Smooth muscle cell (in vitro differentiated cells): ENCODE results near the gene LMF1. TPM values are rescaled to one million over a fixed set of nuclear protein-coding genes. Genes with fewer than 3 reads are reported as not detected.

Experiments
- DNase-seq: peaks from one replicate; lab custom pipeline; 2025; ENCODE audit not compliant: unreplicated experiment; lab: John Stamatoyannopoulos, UW
- H2AFZ ChIP-seq: fragments of 200-600 bp; sonication (generic); 2 replicates; pipeline ENCODE4 v1.6.0; 2016; ENCODE audit warnings: antibody characterized with exemption, low read depth, mild to moderate bottlenecking
- H3F3A ChIP-seq: fragments of 200-600 bp; sonication (generic); 2 replicates; pipeline ENCODE4 v1.6.0; 2017; ENCODE audit warnings: antibody characterized with exemption, low read depth
- H3K27ac ChIP-seq: fragments of 200-600 bp; sonication (generic); 2 replicates; pipeline ENCODE4 v1.5.1; 2016; ENCODE audit warnings: low read depth, mild to moderate bottlenecking
- H3K27me3 ChIP-seq: fragments of 200-600 bp; sonication (generic); 2 replicates; pipeline ENCODE4 v1.6.1; 2016; ENCODE audit warnings: low read depth, mild to moderate bottlenecking
- H3K36me3 ChIP-seq: fragments of 200-600 bp; sonication (generic); 2 replicates; pipeline ENCODE4 v1.5.1; 2016; ENCODE audit warnings: low read depth
- H3K4me1 ChIP-seq: fragments of 200-600 bp; sonication (generic); 2 replicates; pipeline ENCODE4 v1.5.1; 2016; ENCODE audit warnings: low read depth
- H3K4me2 ChIP-seq: fragments of 200-600 bp; sonication (generic); 2 replicates; pipeline ENCODE4 v1.6.0; 2016; ENCODE audit warnings: mild to moderate bottlenecking
- H3K4me3 ChIP-seq: fragments of 200-600 bp; sonication (generic); 2 replicates; pipeline ENCODE4 v1.5.1; 2016; ENCODE audit warnings: mild to moderate bottlenecking
- H3K79me2 ChIP-seq: fragments of 200-600 bp; sonication (generic); 2 replicates; pipeline ENCODE4 v1.6.0; 2016; ENCODE audit warnings: low read depth, mild to moderate bottlenecking
- H3K9ac ChIP-seq: fragments of 200-600 bp; sonication (generic); 2 replicates; pipeline ENCODE4 v1.6.0; 2016; ENCODE audit warnings: low read depth
- H3K9me3 ChIP-seq: fragments of 200-600 bp; sonication (generic); replicated peaks from 2 replicates; pipeline ENCODE4 v1.5.1; 2016; ENCODE audit warnings: low read depth
- H4K20me1 ChIP-seq: fragments of 200-600 bp; sonication (generic); 2 replicates; pipeline ENCODE4 v1.6.0; 2016; ENCODE audit warnings: low read depth
- WGBS: methylation state at CpG from one replicate; pipeline ENCODE4 v1.1.7; 2016; ENCODE audit warnings: low lambda C conversion rate; 5-methylcytosine and 5-hydroxymethylcytosine counted together
- polyA plus RNA-seq: library from polyadenylated mRNA; unstranded; fragments of >200 nt; fragmentation: Nextera tagmentation; extraction: Ambion mirVana; gene quantifications from 2 replicates; pipeline ENCODE4 v1.2.1, GENCODE V29; 2016
- total RNA-seq: library from RNA; depleted of rRNA; stranded (reverse); fragments of >200 nt; gene quantifications from 2 replicates; pipeline ENCODE4 v1.2.3, GENCODE V29; 2014
- TF ChIP-seq, protein P1 (sequence below): fragments of 200-600 bp; sonication (generic); IDR thresholded peaks from 2 replicates; pipeline ENCODE4 v1.5.1; 2017; ENCODE audit warnings: borderline replicate concordance, mild to moderate bottlenecking, antibody characterized with exemption; ENCODE audit not compliant: insufficient read depth, poor library complexity, severe bottlenecking

LMF1 gene
- total and polyA plus RNA-seq, 2 experiments from 2014 or later: 25.3 to 29.8 TPM

GRCh38 chr16:1018447-1019198 is 47.8 kb upstream of the LMF1 start:
- 87% methylated on average over 14 of the region's 15 CpGs for WGBS
- H3K27me3 ChIP-seq: no peaks in the 10 kb centered on the region
- H3K4me3 ChIP-seq: no peak overlapping the region

DNA sequence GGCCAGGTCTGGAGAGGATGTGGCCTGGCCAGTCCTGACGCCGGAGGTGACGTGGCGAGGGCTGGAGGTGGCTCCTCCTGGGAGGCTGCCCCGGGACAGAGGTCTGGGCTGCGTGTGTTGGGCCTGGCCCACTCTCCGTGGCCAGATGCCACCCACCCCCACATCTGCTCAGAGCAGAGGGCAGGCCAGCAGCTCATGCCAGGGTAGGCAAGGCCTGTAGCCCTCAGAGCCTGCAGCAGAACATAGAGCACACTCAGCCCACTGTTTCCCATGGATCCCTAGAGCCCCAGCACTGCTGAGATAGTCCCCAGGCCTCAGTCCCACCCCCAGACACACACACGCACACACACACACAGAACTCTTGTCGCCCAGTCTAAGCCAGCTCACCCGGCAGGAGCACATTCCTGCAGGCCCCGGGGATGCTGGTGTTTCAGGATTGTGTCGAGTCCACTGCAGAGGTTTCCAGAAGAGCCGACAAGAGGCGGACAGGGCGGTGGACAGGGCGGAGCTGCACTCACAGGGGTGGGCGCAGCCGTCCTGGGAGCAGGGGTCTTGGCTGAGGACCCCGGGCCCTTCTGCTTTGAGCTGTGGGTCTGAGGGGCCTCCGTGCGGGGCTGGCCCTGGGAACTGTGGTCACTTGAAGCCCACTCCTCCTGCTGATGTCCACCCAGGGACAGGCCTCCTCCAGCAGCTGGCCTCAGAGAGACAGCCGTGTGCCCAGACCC is 44.1 kb upstream of the LMF1 start:
- no peak overlapping the region for H3K4me3 ChIP-seq
- TF ChIP-seq, protein P1, sequence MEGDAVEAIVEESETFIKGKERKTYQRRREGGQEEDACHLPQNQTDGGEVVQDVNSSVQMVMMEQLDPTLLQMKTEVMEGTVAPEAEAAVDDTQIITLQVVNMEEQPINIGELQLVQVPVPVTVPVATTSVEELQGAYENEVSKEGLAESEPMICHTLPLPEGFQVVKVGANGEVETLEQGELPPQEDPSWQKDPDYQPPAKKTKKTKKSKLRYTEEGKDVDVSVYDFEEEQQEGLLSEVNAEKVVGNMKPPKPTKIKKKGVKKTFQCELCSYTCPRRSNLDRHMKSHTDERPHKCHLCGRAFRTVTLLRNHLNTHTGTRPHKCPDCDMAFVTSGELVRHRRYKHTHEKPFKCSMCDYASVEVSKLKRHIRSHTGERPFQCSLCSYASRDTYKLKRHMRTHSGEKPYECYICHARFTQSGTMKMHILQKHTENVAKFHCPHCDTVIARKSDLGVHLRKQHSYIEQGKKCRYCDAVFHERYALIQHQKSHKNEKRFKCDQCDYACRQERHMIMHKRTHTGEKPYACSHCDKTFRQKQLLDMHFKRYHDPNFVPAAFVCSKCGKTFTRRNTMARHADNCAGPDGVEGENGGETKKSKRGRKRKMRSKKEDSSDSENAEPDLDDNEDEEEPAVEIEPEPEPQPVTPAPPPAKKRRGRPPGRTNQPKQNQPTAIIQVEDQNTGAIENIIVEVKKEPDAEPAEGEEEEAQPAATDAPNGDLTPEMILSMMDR: no peak
- no peaks in the 10 kb centered on the region for H3F3A ChIP-seq
- no peak overlapping the region for H3K4me2 ChIP-seq
- H3K4me1 ChIP-seq: peaks cover 10% of the 10 kb centered on the region
- no peaks in the 10 kb centered on the region for H3K9me3 ChIP-seq
- H3K36me3 ChIP-seq: no peaks in the 10 kb centered on the region
- H3K9ac ChIP-seq: no peak overlapping the region
- 66% methylated on average over 21 of the region's 22 CpGs for WGBS
- no peaks in the 10 kb centered on the region for H3K27me3 ChIP-seq
- no peaks in the 10 kb centered on the region for H4K20me1 ChIP-seq
- H3K27ac ChIP-seq: peak overlapping the region; percentile 18
- no peak overlapping the region for H2AFZ ChIP-seq
- no peak for DNase-seq
- H3K79me2 ChIP-seq: no peaks in the 10 kb centered on the region

More at GRCh38 chr16:1018447-1019198, 47.8 kb upstream of the LMF1 start:
- Histone ChIP-seq H3K4me2 (no peak overlapping the region), H3K9me3 (no peaks in the 10 kb centered on the region), H3F3A (no peaks in the 10 kb centered on the region), H4K20me1 (no peaks in the 10 kb centered on the region), H3K4me1 (peaks cover 14% of the 10 kb centered on the region), H3K27ac (no peak overlapping the region), H2AFZ (no peak overlapping the region), H3K79me2 (no peaks in the 10 kb centered on the region), H3K36me3 (no peaks in the 10 kb centered on the region), H3K9ac (no peak overlapping the region)
- no peak for DNase-seq
- TF ChIP-seq, protein P1: no peak

DNA sequence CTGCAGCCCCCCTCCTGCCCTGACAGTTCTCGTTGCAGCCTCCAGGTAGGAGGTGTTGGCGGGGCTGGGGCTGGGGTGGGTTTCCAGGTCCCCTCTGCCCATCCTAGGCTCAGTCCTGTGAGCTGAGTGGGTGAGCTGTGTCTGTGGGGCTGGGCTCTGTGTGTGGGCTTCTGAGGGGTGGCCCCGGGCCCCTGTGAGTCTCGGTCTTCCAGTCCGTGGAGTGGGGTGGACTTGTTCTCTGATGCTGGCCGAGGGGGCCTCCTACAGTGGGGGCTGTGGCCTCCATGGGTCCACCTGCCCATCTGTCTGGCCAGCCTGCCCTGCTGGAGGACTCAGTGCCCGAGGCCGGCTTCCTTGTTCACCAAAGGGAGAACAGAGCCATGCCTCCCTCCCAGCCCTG is 43.4 kb upstream of the LMF1 start:
- no peaks in the 10 kb centered on the region for H3K27me3 ChIP-seq
- TF ChIP-seq, protein P1: no peak
- no peaks in the 10 kb centered on the region for H3K79me2 ChIP-seq
- no peaks in the 10 kb centered on the region for H3K9me3 ChIP-seq
- peaks cover 6% of the 10 kb centered on the region for H3K4me1 ChIP-seq
- no peaks in the 10 kb centered on the region for H3F3A ChIP-seq
- 95% methylated on average over 6 of the region's 8 CpGs for WGBS
- H3K9ac ChIP-seq: no peak overlapping the region
- no peak overlapping the region for H3K4me2 ChIP-seq
- no peaks in the 10 kb centered on the region for H4K20me1 ChIP-seq
- H3K4me3 ChIP-seq: no peak overlapping the region
- no peak for DNase-seq
- H2AFZ ChIP-seq: no peak overlapping the region
- H3K27ac ChIP-seq: peak overlapping the region; percentile 18
- H3K36me3 ChIP-seq: no peaks in the 10 kb centered on the region
